GM19099 (cell line): Measurements from ENCODE around the gene CTSL.

ENCODE experiments used
- POLR2A ChIP-seq: IDR thresholded peaks from 3 replicates; pipeline ENCODE4 v1.6.1; 2011; ENCODE audit warnings: low read depth; ENCODE audit not compliant: insufficient read length; ENCODE audit errors: extremely low read depth

Gene CTSL

GRCh38 chr9:87751868-87752267, 25.9 kb downstream of the CTSL start:
- TF ChIP-seq POLR2A: no peak

GRCh38 chr9:87753313-87753712, 27.4 kb downstream of the CTSL start:
- TF ChIP-seq POLR2A: no peak

- no peak for TF ChIP-seq POLR2A
Observed at GRCh38 chr9:87760529-87760928, 34.6 kb downstream of the CTSL start.

GRCh38 chr9:87763286-87763685, 37.4 kb downstream of the CTSL start:
- TF ChIP-seq POLR2A: no peak

DNA sequence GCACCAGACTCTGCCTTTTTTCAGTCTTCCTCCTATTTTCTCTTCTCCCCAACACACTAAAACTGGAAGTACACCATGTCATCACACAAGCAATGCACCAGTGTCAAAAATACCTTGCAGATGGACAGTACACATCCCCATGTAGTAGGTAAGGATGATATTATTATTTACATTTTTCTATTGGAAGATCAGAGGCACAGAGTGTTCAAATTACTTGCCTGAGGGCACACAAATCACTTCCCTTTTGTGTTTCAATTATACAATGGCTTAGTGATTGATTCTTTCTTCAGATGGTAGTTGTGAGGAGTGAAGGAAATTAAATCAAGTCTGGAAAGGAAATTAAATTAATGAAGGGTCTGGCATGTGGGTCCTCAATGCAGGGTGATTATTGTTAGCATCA, 39.6 kb downstream of the CTSL start:
- no peak for TF ChIP-seq POLR2A

- no peak for TF ChIP-seq POLR2A
Observed at GRCh38 chr9:87766697-87767096, 40.8 kb downstream of the CTSL start.

DNA sequence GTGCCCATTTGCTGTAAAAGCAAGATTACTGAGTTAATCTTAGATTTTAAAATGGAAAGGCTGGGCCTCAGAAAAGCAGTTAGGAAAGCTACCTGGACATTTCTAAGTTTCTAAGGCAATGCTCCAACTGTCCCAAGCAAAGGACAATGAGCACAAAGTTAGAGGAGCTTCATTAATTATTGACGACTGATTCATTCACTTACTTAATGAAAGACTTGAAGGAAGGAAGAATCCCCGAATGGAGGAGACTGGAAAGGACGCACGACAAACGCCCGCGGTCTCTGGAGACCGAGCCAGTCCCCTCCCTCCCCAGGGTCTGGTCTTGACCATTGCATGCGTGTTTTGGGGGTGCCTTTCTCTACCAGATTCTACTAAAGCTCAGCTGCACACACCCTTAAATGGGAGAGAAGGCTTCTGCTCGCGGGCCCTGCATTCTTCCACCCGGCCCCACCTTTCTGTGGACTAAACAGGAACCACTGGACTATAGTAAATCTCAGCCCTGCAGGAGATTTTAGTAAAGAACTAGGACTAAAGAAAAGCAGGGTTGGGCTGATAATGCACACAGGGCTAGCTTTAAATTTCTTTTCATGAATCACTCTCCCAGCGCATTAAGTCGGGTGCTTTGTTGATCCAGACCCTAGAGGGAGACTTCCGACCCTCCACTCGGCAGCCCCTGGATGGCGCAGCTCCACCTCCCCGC, 44.8 kb downstream of the CTSL start:
- TF ChIP-seq POLR2A: no peak

- TF ChIP-seq POLR2A: no peak
Observed at GRCh38 chr9:87771316-87772006, 45.5 kb downstream of the CTSL start.

DNA sequence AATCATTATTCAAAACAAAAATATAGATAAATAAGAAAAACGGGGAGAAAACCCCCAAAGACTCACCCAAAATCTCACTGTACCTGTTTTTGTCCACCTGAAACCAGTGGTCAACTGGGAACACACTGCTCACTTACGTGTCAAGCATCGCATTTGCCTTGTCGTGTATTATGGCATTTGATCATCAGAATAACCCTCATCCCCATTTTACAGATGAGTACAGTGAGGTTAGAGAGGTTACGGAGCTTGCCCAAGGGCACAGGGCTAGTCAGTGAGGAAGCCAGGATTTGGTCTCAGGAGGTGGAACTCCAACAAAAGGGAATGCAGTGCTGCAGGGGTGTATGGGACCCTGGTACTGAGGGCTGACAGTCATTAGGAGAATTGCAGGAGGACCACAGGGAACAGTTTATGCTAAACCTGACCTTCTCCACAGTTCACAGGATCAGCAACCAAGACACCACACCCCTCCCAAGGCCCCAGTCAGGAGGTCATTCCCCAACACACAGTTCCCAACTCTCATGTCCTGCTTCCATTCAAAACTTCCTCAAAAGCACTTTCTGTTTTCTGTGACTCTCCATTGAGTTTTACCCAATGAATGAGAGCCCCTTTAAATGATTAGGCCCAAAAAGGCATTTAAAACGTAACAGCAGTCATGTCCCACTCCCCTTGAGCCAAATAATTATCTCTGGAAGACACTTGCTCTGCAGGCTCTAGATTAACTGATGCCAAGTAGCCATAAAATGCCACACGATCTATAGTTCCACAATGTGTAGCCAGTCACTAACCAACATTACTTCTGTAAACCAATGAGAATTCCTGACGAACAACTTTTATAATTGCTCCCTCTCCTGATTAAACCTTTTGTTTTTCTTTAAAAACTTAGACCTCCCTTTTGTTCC, 50.8 kb downstream of the CTSL start:
- no peak for TF ChIP-seq POLR2A

GRCh38 chr9:87778996-87779395, 53.1 kb downstream of the CTSL start:
- no peak for TF ChIP-seq POLR2A
